ENCODE measurements around the gene ABCG1. TPM values are rescaled to one million over a fixed set of nuclear protein-coding genes. Genes with fewer than 3 reads are reported as not detected.
"Not testable (repeated sequence)": the region's sequence is repeated elsewhere in the genome, so short reads cannot be mapped to it uniquely, and the experiment has no call there.

The ABCG1 gene
- polyA plus RNA-seq, 4 donors: 9.0 to 10.2 (median 9.4) TPM

- no peak for DNase-seq (ENCODE audit: low read depth in 4 of 4, low spot score in 2 of 4)
Observed at GRCh38 chr21:42285569-42286245, 66.8 kb downstream of the ABCG1 start.

- no peak for DNase-seq (ENCODE audit: low read depth in 4 of 4, low spot score in 2 of 4)
Observed at GRCh38 chr21:42286416-42286815, 67.5 kb downstream of the ABCG1 start.

GRCh38 chr21:42287193-42288083 is 68.5 kb downstream of the ABCG1 start:
- DNase-seq (ENCODE audit: low read depth in 4 of 4, low spot score in 2 of 4): no peak

DNA sequence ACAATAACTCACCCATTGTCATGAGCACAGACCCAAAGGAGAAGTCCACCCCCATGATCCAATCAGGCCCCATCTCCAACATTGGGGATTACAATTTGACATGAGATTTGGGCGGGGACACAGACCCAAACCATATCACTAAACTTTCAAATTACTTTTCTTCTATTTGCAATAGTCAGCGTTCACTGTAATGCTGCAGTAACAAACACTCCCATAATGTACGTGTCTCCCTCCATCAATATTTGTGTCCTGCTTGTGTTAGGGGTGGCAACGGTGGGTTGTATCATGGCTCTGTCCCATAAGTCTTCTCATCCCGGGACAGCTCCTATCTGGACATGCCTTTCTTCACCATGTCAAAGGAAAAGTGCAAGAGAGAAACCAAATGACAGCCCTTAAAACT is 70.0 kb downstream of the ABCG1 start:
- DNase-seq (ENCODE audit: low read depth in 4 of 4, low spot score in 2 of 4): no peak

DNA sequence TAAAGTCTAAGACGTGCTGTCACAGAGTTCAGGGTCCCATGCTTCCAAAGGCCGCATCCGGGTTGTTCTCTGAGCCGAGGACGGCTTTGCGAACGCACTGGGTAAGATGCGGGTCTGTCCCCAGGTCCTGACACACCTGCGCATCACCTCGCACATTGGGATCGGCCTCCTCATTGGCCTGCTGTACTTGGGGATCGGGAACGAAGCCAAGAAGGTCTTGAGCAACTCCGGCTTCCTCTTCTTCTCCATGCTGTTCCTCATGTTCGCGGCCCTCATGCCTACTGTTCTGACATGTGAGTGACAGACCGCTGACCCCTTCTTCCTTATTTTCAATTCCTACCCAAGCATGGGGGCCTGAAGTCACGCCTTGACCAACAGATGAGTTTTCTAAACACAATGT is 71.0 kb downstream of the ABCG1 start:
- no peak for DNase-seq (ENCODE audit: low read depth in 4 of 4, low spot score in 2 of 4)

GRCh38 chr21:42290505-42290904 is 71.6 kb downstream of the ABCG1 start:
- no peak for DNase-seq (ENCODE audit: low read depth in 4 of 4, low spot score in 2 of 4)

DNA sequence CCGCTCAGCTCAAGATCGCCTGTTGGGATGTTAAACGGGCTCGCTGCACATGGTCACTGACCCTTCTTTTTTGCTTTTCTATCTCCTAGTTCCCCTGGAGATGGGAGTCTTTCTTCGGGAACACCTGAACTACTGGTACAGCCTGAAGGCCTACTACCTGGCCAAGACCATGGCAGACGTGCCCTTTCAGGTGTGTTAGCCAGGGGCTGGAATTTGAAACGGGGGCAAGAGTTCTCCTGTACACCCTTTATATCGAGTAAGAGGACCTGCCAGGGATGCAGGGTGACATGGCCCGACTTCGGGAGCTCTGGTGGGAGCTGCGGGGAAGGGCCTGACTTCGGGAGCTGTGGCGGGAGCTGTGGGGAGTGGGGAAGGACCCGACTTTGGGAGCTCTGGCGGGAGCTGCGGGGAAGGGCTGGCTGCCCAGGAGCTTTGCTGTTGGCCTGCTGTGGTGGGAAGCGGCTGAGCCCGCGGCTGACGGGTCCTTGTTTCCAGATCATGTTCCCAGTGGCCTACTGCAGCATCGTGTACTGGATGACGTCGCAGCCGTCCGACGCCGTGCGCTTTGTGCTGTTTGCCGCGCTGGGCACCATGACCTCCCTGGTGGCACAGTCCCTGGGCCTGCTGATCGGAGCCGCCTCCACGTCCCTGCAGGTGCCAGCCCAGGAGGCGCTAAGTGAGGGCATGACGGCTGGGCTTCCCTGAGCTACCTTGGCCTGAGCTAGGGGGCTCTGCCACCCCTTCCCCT is 72.2 kb downstream of the ABCG1 start:
- no peak for DNase-seq (ENCODE audit: low read depth in 4 of 4, low spot score in 2 of 4)

- DNase-seq (ENCODE audit: low read depth in 4 of 4, low spot score in 2 of 4): no peak
Observed at GRCh38 chr21:42291751-42292562, 73.0 kb downstream of the ABCG1 start.

DNA sequence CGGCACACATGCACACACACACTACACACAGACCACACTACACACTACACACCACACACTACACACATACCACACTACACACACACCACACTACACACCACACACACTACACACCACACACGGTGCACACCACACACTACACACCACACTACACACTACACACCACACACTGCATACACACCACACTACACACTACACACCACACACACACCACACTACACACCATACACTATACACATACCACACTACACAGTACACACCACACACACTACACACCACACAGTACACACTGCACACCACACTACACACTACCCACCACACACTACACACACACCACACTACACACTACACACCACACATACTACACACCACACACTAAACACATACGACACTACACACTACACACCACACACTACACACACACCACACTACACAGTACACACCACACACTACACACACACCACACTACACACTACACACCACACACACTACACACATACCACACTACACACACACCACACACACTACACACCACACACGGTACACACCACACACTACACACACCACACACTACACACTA is 73.7 kb downstream of the ABCG1 start:
- DNase-seq (ENCODE audit: low read depth in 4 of 4, low spot score in 2 of 4): not testable (repeated sequence)

GRCh38 chr21:42293649-42294272 is 74.8 kb downstream of the ABCG1 start:
- no peak for DNase-seq (ENCODE audit: low read depth in 4 of 4, low spot score in 2 of 4)

DNA sequence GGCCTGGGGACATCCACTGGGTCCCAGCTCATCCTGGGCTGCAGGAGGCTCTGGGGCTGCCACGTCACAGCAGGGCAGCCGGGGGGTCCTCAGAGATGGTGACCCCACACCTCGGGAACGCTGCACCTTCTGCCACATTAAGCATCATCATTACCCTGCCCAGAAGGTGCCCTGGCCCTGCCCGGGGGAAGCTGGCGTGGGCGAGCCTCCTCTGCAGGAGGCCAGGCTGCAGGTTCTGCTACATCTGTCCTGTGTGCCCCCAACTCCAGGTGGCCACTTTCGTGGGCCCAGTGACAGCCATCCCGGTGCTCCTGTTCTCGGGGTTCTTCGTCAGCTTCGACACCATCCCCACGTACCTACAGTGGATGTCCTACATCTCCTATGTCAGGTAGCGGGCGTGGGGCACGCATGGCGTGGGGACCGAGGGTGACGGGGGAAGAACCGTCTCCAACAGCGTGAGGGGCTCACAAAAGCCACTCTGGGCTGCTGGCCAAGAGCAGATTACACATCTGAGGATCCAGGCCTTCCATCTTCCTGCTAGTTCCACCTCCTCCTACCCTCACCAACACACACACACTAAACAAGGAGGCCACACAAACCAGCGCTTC is 75.4 kb downstream of the ABCG1 start:
- DNase-seq (ENCODE audit: low read depth in 4 of 4, low spot score in 2 of 4): no peak

- DNase-seq (ENCODE audit: low read depth in 4 of 4, low spot score in 2 of 4): no peak
Observed at GRCh38 chr21:42295845-42296244, 76.9 kb downstream of the ABCG1 start.

- DNase-seq (ENCODE audit: low read depth in 4 of 4, low spot score in 2 of 4): no peak
Observed at GRCh38 chr21:42296501-42296900, 77.6 kb downstream of the ABCG1 start.

- no peak for DNase-seq (ENCODE audit: low read depth in 4 of 4, low spot score in 2 of 4)
Observed at GRCh38 chr21:42297377-42297776, 78.4 kb downstream of the ABCG1 start.

- DNase-seq (ENCODE audit: low read depth in 4 of 4, low spot score in 2 of 4): no peak
Observed at GRCh38 chr21:42298237-42298636, 79.3 kb downstream of the ABCG1 start.

GRCh38 chr21:42298657-42299056 is 79.7 kb downstream of the ABCG1 start:
- no peak for DNase-seq (ENCODE audit: low read depth in 4 of 4, low spot score in 2 of 4)

GRCh38 chr21:42299324-42300044 is 80.5 kb downstream of the ABCG1 start:
- DNase-seq (ENCODE audit: low read depth in 4 of 4, low spot score in 2 of 4): no peak

DNA sequence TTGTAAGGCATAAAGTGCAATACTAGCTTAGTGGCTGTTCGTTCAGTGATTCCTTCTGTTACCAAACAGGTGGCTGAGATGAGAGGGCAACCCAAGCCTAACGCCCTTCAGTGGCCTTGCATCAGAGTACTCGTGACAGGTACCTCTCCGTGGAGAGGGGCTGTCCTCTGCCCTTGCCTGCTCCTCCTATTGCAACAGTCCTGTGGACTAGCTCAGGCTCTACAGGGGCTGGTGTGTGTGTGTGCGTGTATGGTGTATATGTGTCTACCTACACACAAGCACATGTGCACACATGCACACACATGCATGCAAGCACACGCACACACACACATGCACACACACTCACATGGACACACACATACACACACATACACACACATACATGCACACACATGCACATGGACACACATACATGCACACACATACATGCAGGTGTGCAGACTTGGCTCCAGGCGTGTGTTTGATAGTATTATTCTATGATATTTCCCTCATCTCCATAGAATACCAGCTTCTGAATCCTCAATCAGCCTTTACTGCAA is 81.2 kb downstream of the ABCG1 start:
- no peak for DNase-seq (ENCODE audit: low read depth in 4 of 4, low spot score in 2 of 4)
